ENCODE data around the gene CPNE6.

The CPNE6 gene

DNA sequence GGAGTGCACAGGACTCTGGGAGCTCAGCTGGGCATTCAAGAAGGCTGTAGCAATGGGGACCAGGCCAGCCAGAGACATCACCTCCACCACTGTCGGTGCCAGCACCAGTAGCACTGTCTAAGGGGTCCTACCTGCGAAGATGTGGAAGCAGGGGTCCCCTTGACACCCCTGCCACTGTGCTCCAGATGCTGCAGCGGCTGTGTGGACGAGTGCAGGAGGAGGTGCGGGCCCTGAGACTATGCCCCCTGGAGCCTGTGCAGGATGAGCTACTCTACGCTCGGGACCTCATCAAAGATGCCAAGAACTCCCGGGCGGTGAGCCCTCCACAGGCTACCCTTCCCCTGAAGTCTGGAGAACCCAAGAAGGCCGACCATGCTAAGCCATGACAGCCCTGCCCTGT lies 10.9 kb upstream of the CPNE6 start:
- no peak overlapping the region for H3K4me3 ChIP-seq (ENCODE audit: low read length)
- no peak for TF ChIP-seq ZNF274 (IDR thresholded peaks at IDR 0.05; ENCODE audit: low read depth, low read length)

DNA sequence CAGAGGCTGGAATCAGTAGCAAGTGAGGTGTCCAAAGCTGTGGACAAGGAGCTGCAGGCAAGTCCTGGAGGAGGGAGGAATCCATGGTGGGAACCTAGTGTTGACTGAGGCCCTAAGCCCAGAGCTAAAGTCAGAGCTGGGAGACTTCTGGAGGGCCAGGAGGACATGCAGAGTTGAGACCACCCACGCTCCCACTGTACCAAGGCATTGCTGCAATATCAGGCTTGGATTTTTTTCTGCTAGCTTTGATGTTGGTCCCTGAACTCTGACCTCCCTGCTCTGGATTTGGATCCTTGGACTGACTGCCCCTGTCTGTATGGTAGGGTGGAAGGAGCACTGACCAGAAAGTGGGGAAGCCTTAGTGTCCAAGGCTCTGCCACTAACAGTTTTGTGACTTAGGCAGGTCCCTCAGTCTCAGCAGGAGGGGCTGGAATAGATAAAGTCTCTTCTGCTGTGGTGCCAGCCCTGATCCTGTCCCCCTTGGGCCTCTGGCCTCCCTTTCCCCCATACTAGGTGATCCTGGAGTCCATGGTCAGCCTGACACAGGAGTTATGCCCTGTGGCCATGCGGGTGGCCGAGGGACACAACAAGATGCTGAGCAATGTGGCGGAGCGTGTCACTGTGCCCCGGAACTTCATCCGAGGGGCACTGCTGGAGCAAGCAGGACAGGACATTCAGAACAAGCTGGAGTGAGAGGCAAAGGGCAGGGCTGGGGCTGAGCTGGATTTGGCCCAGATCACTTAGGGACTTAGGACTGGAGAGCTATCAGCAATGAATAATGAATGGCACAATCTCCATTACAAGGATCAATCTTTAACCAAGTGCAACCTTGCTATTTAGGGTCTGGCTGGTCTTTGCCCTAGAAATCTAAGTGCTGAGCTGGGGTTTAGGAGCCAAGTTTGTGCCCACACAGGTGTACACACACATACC lies 10.1 kb upstream of the CPNE6 start:
- no peak for TF ChIP-seq ZNF274 (IDR thresholded peaks at IDR 0.05; ENCODE audit: low read depth, low read length)
- no peak overlapping the region for H3K4me3 ChIP-seq (ENCODE audit: low read length)

DNA sequence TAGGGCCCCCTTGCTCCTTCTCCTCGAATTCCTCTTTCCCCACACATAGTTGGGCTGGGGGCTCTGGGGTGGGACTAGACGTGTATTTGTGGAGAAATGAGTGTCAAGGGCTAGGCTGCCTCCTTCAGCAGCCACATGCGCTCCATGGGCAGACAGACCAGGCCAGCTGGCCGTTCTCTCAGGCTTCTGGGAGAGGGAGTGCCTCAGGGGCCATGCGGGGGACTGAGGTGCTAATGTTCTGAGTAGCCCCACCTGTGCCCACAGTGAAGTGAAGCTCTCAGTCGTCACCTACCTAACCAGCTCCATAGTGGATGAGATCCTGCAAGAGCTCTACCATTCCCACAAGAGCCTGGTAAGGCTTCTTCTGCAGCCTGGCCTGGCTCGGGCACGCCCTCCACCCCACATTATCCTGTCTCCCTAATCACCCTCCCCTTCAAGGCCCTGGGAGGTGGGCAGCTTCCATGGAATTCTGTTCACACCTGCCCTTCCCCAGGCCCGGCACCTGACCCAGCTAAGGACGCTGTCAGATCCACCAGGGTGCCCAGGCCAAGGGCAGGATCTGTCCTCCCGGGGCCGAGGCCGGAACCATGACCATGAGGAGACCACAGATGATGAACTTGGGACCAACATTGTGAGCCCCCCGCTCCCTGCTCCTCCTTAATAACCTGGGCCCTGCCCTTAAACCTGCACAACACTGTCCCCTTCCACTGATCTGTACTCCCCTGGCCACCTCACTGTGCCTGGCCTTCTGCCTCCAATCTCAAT lies 9.0 kb upstream of the CPNE6 start:
- no peak overlapping the region for H3K4me3 ChIP-seq (ENCODE audit: low read length)
- TF ChIP-seq ZNF274 (IDR thresholded peaks at IDR 0.05; ENCODE audit: low read depth, low read length), result no peak

DNA sequence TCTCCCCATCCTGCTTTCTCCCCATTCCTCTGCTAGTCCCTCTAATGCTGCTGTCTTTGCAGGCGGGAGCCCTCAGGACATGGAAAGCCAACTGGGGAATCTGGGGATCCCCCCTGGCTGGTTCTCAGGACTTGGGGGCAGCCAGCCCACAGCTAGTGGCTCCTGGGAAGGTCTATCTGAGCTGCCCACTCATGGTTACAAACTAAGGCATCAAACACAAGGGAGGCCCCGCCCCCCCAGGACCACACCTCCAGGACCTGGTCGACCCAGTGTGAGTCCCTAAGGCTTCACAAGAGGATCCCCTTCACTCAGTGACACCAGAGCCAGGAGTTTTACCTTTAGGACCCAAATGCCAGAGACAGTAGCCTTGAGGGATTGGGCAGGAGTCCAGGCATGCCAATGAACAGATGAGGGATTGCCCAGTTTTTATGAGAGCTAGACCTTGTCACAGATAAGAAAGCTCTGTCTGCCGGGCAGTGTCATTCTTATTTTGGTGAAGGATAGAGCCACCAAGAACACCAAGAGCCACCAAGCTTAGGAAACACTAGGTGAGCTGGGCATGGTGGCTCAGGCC lies 8.0 kb upstream of the CPNE6 start:
- TF ChIP-seq ZNF274 (IDR thresholded peaks at IDR 0.05; ENCODE audit: low read depth, low read length), result no peak
- no peak overlapping the region for H3K4me3 ChIP-seq (ENCODE audit: low read length)

DNA sequence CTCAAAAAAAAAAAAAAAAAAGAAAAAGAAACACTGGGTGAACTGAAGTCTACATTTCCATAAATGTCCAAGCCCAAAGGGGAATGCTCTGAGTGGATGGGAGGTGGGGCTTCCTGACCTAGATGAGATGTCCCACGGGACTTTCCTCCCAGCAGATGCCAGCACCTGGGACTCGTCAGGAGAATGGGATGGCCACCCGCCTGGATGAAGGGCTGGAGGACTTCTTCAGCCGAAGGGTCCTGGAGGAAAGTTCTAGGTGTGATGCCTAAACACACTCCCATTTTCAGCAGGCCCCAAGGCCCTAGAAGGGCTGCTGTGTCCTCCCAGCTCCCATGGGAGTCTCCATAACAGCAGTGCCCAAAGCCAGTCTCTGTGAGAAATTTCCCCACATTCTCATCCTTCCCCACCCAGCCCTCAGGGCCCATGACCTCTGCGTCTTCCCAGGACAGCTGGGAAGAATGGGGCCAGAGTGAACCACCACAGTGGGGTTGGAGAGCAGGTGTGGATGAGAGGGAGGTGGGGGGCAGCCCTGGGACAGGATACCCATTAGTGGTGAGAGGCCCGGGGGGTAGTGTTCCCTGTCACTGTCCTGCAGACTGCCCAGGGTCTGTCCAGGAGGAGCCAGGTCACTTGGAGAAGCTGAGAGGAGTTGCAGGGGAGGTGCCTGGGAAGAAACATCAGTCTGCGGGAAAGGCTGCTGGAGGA lies 7.1 kb upstream of the CPNE6 start:
- no peak for TF ChIP-seq ZNF274 (IDR thresholded peaks at IDR 0.05; ENCODE audit: low read depth, low read length)
- no peak overlapping the region for H3K4me3 ChIP-seq (ENCODE audit: low read length)

DNA sequence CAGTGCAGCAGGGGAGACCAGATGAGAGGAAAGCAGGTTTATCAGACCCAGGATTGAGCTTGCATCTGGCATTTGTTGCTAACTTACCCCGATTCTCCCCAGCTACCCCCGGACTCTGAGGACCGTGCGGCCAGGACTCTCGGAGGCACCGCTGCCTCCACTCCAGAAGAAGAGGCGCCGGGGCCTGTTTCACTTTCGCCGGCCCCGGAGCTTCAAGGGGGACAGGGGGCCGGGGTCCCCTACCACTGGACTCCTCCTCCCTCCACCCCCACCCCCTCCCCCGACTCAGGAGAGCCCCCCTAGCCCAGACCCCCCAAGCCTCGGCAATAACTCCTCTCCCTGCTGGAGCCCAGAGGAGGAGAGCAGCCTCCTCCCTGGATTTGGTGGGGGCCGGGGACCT lies 6.5 kb upstream of the CPNE6 start:
- H3K4me3 ChIP-seq (ENCODE audit: low read length), result no peak overlapping the region
- no peak for TF ChIP-seq ZNF274 (IDR thresholded peaks at IDR 0.05; ENCODE audit: low read depth, low read length)

DNA sequence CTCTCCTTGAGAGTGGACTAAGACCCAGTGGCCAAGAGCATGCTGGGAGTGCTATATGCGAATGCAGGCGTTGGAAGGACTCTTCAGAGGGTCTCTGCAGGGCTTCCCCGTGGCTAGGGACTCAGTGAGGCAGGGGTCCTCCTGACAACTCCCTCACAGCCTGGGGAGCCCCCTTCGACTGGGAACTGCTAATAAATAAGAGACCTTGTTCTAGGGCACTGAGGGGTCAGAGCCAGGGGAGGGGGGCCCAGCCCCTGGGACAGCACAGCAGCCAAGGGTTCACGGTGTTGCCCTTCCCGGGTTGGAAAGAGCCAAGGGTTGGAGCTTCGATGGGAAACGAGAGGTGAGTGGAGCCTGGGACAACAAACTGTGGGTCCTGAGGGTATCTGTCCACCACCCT lies 6.0 kb upstream of the CPNE6 start:
- TF ChIP-seq ZNF274 (IDR thresholded peaks at IDR 0.05; ENCODE audit: low read depth, low read length), result no peak

DNA sequence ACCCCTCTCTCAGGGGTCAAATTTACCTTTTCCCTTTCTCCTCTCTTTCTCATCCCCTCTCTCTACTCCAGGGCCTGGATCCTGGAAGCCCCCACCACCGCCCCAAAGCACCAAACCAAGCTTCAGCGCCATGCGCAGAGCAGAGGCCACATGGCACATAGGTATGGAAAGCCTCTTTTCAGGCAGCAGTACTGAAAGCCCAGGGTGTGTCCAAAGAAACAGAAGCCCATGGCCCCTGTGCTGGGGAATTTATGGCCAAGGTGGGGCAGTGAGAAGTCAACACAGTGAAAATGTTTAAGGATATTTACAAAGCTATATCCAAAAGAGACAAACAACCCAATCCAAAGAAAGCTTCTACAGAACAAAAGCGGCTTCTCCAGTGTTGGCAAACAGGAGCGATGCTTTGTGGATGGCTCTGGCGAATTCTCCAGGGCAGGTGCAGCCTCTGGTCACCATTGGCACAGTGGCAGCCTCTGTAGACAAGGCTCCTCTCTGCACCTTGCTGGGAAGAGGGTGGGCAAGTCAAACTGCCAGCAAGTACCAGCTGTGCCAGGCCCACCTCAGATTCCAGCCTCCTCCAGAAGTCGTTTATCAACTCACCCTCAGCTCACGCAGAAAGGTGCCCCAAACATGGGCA lies 4.7 kb upstream of the CPNE6 start:
- no peak overlapping the region for H3K4me3 ChIP-seq (ENCODE audit: low read length)
- TF ChIP-seq ZNF274 (IDR thresholded peaks at IDR 0.05; ENCODE audit: low read depth, low read length), result no peak

More for the DNA sequence above, 6.0 kb upstream of the CPNE6 start:
- H3K4me3 ChIP-seq (ENCODE audit: low read length), result no peak overlapping the region

DNA sequence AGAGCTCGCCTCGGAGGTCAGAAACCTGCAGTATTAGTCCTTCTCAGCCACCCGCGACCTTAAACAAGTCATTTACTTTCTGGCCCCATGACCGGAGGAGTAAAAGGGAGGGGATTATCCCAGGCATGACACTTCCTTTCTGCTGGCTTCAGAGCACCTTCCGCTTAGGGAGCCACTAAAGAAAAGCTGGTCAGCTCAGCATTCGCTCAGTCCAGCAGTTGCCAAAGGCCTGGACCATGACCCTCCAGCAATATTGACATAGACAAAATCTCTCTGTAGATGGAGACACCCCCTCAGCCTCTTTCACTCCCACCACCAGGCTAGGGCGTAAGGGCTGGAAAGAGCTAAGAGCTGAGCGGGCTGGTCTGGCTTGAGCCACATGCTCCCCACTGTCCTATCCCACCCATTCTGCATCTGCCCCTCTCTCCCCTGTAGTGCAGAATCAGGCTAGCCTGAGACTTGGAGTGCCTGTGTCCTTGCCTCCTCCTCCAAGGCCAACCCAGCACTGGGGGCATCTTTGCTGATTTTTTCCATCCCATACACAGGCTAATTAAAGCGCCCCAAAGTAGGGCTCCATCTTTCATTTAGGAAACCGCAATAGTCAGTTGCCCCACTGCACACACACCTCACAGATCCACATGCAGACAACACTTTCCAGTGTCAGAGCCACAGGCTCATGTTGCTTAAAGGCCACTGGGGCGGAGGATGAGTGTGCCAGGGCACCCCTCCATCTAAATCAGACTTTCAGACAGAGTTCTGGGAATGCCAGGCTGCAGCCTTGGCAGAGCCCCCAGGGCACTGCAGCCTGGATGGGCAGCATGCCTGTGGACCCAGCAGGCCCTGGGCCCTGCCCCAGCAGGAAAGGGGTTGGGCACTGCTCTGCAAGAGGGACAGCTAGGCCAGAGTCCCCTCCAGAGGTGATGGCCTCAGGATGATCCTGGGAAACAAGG lies 4.0 kb upstream of the CPNE6 start:
- TF ChIP-seq ZNF274 (IDR thresholded peaks at IDR 0.05; ENCODE audit: low read depth, low read length), result no peak
- no peak overlapping the region for H3K4me3 ChIP-seq (ENCODE audit: low read length)

DNA sequence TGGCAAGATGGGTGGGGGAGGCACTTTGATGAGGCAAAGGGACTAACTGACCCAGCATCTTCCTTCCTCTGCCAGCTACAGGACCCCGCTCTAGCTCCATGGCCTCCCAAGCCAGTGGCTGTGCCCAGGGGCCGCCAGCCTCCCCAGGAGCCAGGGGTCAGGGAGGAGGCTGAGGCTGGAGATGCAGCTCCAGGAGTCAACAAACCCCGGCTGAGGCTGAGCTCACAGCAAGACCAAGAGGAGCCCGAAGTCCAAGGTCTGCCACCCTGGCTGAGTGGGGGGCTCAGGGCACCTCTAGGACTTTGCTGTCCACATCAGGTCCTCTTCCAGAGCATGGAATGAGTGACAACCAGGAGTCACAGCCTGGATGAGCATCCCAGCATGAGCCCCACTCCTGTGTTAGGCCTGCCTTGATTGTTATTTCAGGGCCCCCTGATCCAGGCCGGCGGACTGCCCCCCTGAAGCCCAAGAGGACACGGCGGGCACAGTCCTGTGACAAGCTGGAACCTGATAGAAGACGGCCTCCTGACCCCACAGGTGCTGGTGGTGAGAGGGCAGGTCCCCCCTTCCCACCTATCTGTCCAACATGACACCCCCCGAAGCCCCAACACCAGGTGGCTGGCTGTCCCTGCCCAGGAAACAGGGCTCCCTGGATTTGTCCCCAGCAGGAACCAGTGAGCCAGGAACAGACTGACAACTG lies 2.5 kb upstream of the CPNE6 start:
- no peak overlapping the region for H3K4me3 ChIP-seq (ENCODE audit: low read length)
- no peak for TF ChIP-seq ZNF274 (IDR thresholded peaks at IDR 0.05; ENCODE audit: low read depth, low read length)

DNA sequence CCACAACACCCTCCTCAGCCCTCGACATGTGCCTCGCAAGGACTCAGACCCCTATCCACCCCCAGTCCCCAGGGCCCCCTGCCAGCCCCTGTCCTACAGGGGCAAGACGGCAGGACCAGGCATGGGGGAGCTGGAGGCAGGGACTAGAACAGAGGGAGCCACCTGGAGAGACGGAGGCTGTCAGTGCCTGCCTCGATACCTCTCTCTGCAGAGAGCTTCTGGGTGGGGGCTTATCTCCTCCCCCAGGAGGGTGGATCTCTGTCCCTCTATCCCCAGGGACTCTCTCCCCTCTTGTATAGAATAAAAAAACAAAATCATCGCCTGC lies 2.0 kb upstream of the CPNE6 start:
- no peak for TF ChIP-seq ZNF274 (IDR thresholded peaks at IDR 0.05; ENCODE audit: low read depth, low read length)

More for the DNA sequence above, 2.0 kb upstream of the CPNE6 start:
- H3K4me3 ChIP-seq (ENCODE audit: low read length), result no peak overlapping the region
